Lower leg skin (tissue), 4 donors: Measurements from ENCODE around the gene NAA60. TPM values are rescaled to one million over a fixed set of nuclear protein-coding genes. Genes with fewer than 3 reads are reported as not detected.
"Not testable (repeated sequence)": the region's sequence is repeated elsewhere in the genome, so short reads cannot be mapped to it uniquely, and the experiment has no call there.

Experiments
- DNase-seq, 2 donors: peaks; one replicate each; pipeline ENCODE4 v3.0.0-alpha.2; 2019; ENCODE audit warnings: low spot score in 2 of 2
- H3K4me3 ChIP-seq: fragments of 200-600 bp; sonication (generic); 2 replicates; pipeline ENCODE4 v1.5.1; 2017; ENCODE audit warnings: mild to moderate bottlenecking, low read depth; ENCODE audit not compliant: poor library complexity, severe bottlenecking
- CTCF ChIP-seq, 3 donors: fragments of 450-650 bp; IDR thresholded peaks; one replicate each; pipeline ENCODE4 v1.5.1; 2016; ENCODE audit warnings: antibody characterized with exemption in 3 of 3, mild to moderate bottlenecking in 3 of 3, moderate library complexity in 2 of 3
- POLR2A ChIP-seq, 2 donors: fragments of 450-650 bp; IDR thresholded peaks; one replicate each; pipeline ENCODE4 v1.6.1; 2016 to 2017; ENCODE audit warnings: antibody characterized with exemption in 2 of 2, mild to moderate bottlenecking in 1 of 2, moderate library complexity in 1 of 2
- WGBS, 2 donors: methylation state at CpG; one replicate each; pipeline ENCODE4 v1.1.5; 2018; 5-methylcytosine and 5-hydroxymethylcytosine counted together
- intact Hi-C: fragments of 100-400 bp; cut with DNase I; formaldehyde crosslinking; loops from one replicate; pipeline ENCODE4 v1.15.0; 2023; ENCODE audit warnings: low total_unique reads
- total RNA-seq, 4 donors: library from RNA; depleted of rRNA; stranded (reverse); fragments of >200 nt; gene quantifications; one replicate each; pipeline ENCODE4 v1.1.0, GENCODE V29; 2016

Gene NAA60
- total RNA-seq, 4 donors from 2014 or later, result 21.2 to 42.2 (median 24.8) TPM

GRCh38 chr16:3471518-3472176 lies 28.2 kb downstream of the NAA60 start:
- no peak for DNase-seq
- no peak overlapping the region for H3K4me3 ChIP-seq
- TF ChIP-seq POLR2A (IDR thresholded peaks at IDR 0.05) (no peak), CTCF (IDR thresholded peaks at IDR 0.05) (no peak)
- WGBS, 2 donors, result 83 to 90% methylated on average over 20 of the region's 20 CpGs
- intact Hi-C loops, result no loop called here

GRCh38 chr16:3472878-3473595 lies 29.6 kb downstream of the NAA60 start:
- TF ChIP-seq CTCF (IDR thresholded peaks at IDR 0.05), result no peak
- no peak for TF ChIP-seq POLR2A (IDR thresholded peaks at IDR 0.05)
- WGBS, 2 donors, result 84 to 86% methylated on average over 10 of the region's 10 CpGs
- DNase-seq, result no peak
- H3K4me3 ChIP-seq, result no peak overlapping the region
- intact Hi-C loops, result no loop called here

- H3K4me3 ChIP-seq, DNase-seq, intact Hi-C loops: not testable (repeated sequence)
- WGBS, 2 donors, result 90 to 97% methylated on average over 3 of the region's 3 CpGs
Measured at GRCh38 chr16:3473596-3473943, 30.1 kb downstream of the NAA60 start.

GRCh38 chr16:3474136-3474779 lies 30.8 kb downstream of the NAA60 start:
- WGBS, 2 donors, result 90 to 93% methylated on average over 12 to 16 of the region's 16 CpGs
- DNase-seq, result no peak

GRCh38 chr16:3474870-3475269 lies 31.4 kb downstream of the NAA60 start:
- DNase-seq, H3K4me3 ChIP-seq, intact Hi-C loops: not testable (repeated sequence)
- WGBS, 2 donors, result 93 to 98% methylated on average over 7 of the region's 7 CpGs

More at GRCh38 chr16:3474136-3474779, 30.8 kb downstream of the NAA60 start:
- TF ChIP-seq POLR2A (IDR thresholded peaks at IDR 0.05), result no peak
- no peak overlapping the region for H3K4me3 ChIP-seq
- intact Hi-C loops, result no loop called here

GRCh38 chr16:3475604-3476375 lies 32.3 kb downstream of the NAA60 start:
- intact Hi-C loops, result no loop called here
- no peak overlapping the region for H3K4me3 ChIP-seq
- no peak for DNase-seq
- WGBS, 2 donors, result 93 to 95% methylated on average over 25 to 29 of the region's 29 CpGs
- TF ChIP-seq CTCF (IDR thresholded peaks at IDR 0.05), result no peak
- no peak for TF ChIP-seq POLR2A (IDR thresholded peaks at IDR 0.05)

- WGBS, 2 donors, result 90 to 92% methylated on average over 3 of the region's 3 CpGs
- H3K4me3 ChIP-seq, result no peak overlapping the region
- TF ChIP-seq POLR2A (IDR thresholded peaks at IDR 0.05), result no peak
- TF ChIP-seq CTCF (IDR thresholded peaks at IDR 0.05), result no peak
- intact Hi-C loops, result no loop called here
- DNase-seq, result no peak
Measured at GRCh38 chr16:3476409-3476808, 32.9 kb downstream of the NAA60 start.
